Liver (tissue), 9 donors: Measurements from ENCODE around the gene NFE2L1. TPM values are rescaled to one million over a fixed set of nuclear protein-coding genes. Genes with fewer than 3 reads are reported as not detected.

Source experiments
- DNase-seq: peaks from one replicate; pipeline ENCODE4 v3.0.0-alpha.2; 2017; ENCODE audit warnings: low spot score
- H3K27ac ChIP-seq, 2 donors: one replicate each; pipeline ENCODE4 v1.7.0; 2013; ENCODE audit warnings: inconsistent platforms in 2 of 2, low read length in 2 of 2, control low read depth in 1 of 2, low read depth in 1 of 2, mild to moderate bottlenecking in 1 of 2
- H3K27me3 ChIP-seq, 4 donors: one replicate each; pipeline versions ENCODE4 v1.6.1 to v1.7.0; 2013; ENCODE audit warnings: low read length in 3 of 4, inconsistent platforms in 1 of 4, mild to moderate bottlenecking in 1 of 4, moderate library complexity in 1 of 4; ENCODE audit not compliant: control insufficient read depth in 4 of 4, insufficient read depth in 4 of 4
- H3K36me3 ChIP-seq, 4 donors: one replicate each; pipeline versions ENCODE4 v1.6.1 to v1.7.0; 2013; ENCODE audit warnings: low read length in 3 of 4, mild to moderate bottlenecking in 3 of 4, low read depth in 1 of 4, moderate library complexity in 1 of 4; ENCODE audit not compliant: control insufficient read depth in 4 of 4, insufficient read depth in 3 of 4
- H3K4me1 ChIP-seq, 4 donors: one replicate each; pipeline versions ENCODE4 v1.6.1 to v1.7.0; 2013; ENCODE audit warnings: low read length in 3 of 4, mild to moderate bottlenecking in 3 of 4, moderate library complexity in 1 of 4; ENCODE audit not compliant: control insufficient read depth in 4 of 4, insufficient read depth in 4 of 4
- H3K4me3 ChIP-seq, 3 donors: one replicate each; pipeline versions ENCODE4 v1.6.1 to v1.7.0; 2013; ENCODE audit warnings: low read length in 3 of 3, control low read depth in 1 of 3, low read depth in 1 of 3, mild to moderate bottlenecking in 1 of 3
- H3K9ac ChIP-seq, 2 donors: one replicate each; pipeline ENCODE4 v1.7.0; 2013; ENCODE audit warnings: low read length in 2 of 2, mild to moderate bottlenecking in 2 of 2, moderate library complexity in 2 of 2, control low read depth in 1 of 2, low read depth in 1 of 2
- H3K9me3 ChIP-seq, 4 donors: one replicate each; pipeline versions ENCODE4 v1.6.1 to v1.7.0; 2013; ENCODE audit warnings: low read length in 3 of 4; ENCODE audit not compliant: control insufficient read depth in 4 of 4
- EGR1 ChIP-seq, 2 donors: IDR thresholded peaks; 2 replicates each; pipeline ENCODE4 v1.6.1; 2016 to 2018; ENCODE audit warnings: antibody characterized with exemption in 2 of 2, low read depth in 2 of 2
- FOXA1 ChIP-seq: IDR thresholded peaks from 2 replicates; pipeline ENCODE4 v1.6.1; 2016; ENCODE audit warnings: antibody characterized with exemption
- FOXA2 ChIP-seq: IDR thresholded peaks from 2 replicates; pipeline ENCODE4 v1.6.1; 2016; ENCODE audit warnings: antibody characterized with exemption
- GABPA ChIP-seq, 2 donors: IDR thresholded peaks in 1 of 2; conservative IDR thresholded peaks in 1 of 2; 2 replicates each; pipeline ENCODE4 v1.6.1; 2016; ENCODE audit warnings: antibody characterized with exemption in 2 of 2, mild to moderate bottlenecking in 1 of 2, moderate library complexity in 1 of 2
- HNF4A ChIP-seq, 2 donors: conservative IDR thresholded peaks; 2 replicates each; pipeline ENCODE4 v1.6.1; 2016; ENCODE audit warnings: antibody characterized with exemption in 2 of 2, mild to moderate bottlenecking in 2 of 2
- HNF4G ChIP-seq: IDR thresholded peaks from 2 replicates; pipeline ENCODE4 v1.6.1; 2016; ENCODE audit warnings: antibody characterized with exemption
- JUND ChIP-seq, 2 donors: IDR thresholded peaks; 2 replicates each; pipeline ENCODE4 v1.6.1; 2016; ENCODE audit warnings: antibody characterized with exemption in 2 of 2
- NR2F2 ChIP-seq: IDR thresholded peaks from 2 replicates; pipeline ENCODE4 v1.6.1; 2016; ENCODE audit warnings: antibody characterized with exemption
- RAD21 ChIP-seq, 2 donors: IDR thresholded peaks; 2 replicates each; pipeline ENCODE4 v1.6.1; 2016; ENCODE audit warnings: antibody characterized with exemption in 2 of 2, mild to moderate bottlenecking in 2 of 2
- RXRA ChIP-seq, 2 donors: IDR thresholded peaks; 2 replicates each; pipeline ENCODE4 v1.6.1; 2017 to 2018; ENCODE audit warnings: antibody characterized with exemption in 2 of 2, mild to moderate bottlenecking in 1 of 2
- SP1 ChIP-seq: IDR thresholded peaks from 2 replicates; pipeline ENCODE4 v1.6.1; 2018; ENCODE audit warnings: antibody characterized with exemption, mild to moderate bottlenecking
- TAF1 ChIP-seq: conservative IDR thresholded peaks from 2 replicates; pipeline ENCODE4 v1.6.1; 2016; ENCODE audit warnings: antibody characterized with exemption, mild to moderate bottlenecking
- YY1 ChIP-seq: IDR thresholded peaks from 2 replicates; pipeline ENCODE4 v1.6.1; 2016; ENCODE audit warnings: antibody characterized with exemption, mild to moderate bottlenecking
- WGBS: extraction: QIAGEN DNeasy Blood & Tissue Kit; methylation state at CpG from one replicate; pipeline ENCODE4 v1.1.7; 2013; 5-methylcytosine and 5-hydroxymethylcytosine counted together
- polyA plus RNA-seq, 2 donors: library from polyadenylated mRNA; stranded (reverse) in 1 of 2; unstranded in 1 of 2; fragments of 200-250 nt in 1 of 2; fragments of >200 nt in 1 of 2; fragmentation: Nextera tagmentation in 1 of 2; extraction: Ambion mirVana in 1 of 2; gene quantifications; one replicate each; pipeline versions ENCODE4 v1.2.1 to v1.2.3, GENCODE V29; 2013 to 2015
- total RNA-seq, 2 donors: library from RNA; depleted of rRNA; stranded (reverse); fragments of >200 nt; gene quantifications; one replicate each; pipeline ENCODE4 v1.2.3, GENCODE V29; 2014
- TF ChIP-seq, protein P1 (sequence below): IDR thresholded peaks from 2 replicates; pipeline ENCODE4 v1.6.1; 2016; ENCODE audit warnings: antibody characterized with exemption
- TF ChIP-seq, protein P2 (sequence below): fragments of 150-350 bp; IDR thresholded peaks from 2 replicates; pipeline ENCODE4 v1.5.1; 2017; ENCODE audit warnings: improper control_type of control experiment, low read depth, low read length; ENCODE audit not compliant: missing input control
- TF ChIP-seq, protein P3 (sequence below): IDR thresholded peaks from 2 replicates; pipeline ENCODE4 v1.6.1; 2016; ENCODE audit warnings: antibody characterized with exemption
- TF ChIP-seq, protein P4 (sequence below): IDR thresholded peaks from 2 replicates; pipeline ENCODE4 v1.6.1; 2016; ENCODE audit warnings: antibody characterized with exemption, mild to moderate bottlenecking
- TF ChIP-seq, protein P5 (sequence below): IDR thresholded peaks from 2 replicates; pipeline ENCODE4 v1.6.1; 2016; ENCODE audit warnings: antibody characterized with exemption
- donor health status: healthy.
- donor health status: healthy.
- donor health status: healthy.
- donor health status: healthy.
- donor health status: healthy.

NFE2L1 gene
- total and polyA plus RNA-seq, 4 donors = 14.3 to 79.5 (median 57.6) TPM

DNA sequence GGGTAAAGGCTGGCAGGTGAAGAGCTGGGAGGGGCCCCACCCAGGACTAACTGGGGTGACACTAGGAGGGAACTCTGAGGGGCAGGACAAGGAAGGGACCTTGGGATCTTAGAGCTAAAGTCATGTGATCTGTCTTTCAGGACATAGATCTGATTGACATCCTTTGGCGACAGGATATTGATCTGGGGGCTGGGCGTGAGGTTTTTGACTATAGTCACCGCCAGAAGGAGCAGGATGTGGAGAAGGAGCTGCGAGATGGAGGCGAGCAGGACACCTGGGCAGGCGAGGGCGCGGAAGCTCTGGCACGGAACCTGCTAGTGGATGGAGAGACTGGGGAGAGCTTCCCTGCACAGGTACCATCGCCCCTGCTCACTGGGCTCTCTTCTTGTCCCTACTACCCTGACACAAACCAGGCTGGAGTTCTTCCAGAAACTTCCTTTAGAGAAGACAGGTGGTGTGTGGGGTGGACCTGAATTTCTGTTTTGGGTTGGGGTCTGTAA is 8.1 kb downstream of the NFE2L1 start (continued):
- TF ChIP-seq, protein P1, sequence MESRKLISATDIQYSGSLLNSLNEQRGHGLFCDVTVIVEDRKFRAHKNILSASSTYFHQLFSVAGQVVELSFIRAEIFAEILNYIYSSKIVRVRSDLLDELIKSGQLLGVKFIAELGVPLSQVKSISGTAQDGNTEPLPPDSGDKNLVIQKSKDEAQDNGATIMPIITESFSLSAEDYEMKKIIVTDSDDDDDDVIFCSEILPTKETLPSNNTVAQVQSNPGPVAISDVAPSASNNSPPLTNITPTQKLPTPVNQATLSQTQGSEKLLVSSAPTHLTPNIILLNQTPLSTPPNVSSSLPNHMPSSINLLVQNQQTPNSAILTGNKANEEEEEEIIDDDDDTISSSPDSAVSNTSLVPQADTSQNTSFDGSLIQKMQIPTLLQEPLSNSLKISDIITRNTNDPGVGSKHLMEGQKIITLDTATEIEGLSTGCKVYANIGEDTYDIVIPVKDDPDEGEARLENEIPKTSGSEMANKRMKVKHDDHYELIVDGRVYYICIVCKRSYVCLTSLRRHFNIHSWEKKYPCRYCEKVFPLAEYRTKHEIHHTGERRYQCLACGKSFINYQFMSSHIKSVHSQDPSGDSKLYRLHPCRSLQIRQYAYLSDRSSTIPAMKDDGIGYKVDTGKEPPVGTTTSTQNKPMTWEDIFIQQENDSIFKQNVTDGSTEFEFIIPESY = no peak
- TF ChIP-seq, protein P2, sequence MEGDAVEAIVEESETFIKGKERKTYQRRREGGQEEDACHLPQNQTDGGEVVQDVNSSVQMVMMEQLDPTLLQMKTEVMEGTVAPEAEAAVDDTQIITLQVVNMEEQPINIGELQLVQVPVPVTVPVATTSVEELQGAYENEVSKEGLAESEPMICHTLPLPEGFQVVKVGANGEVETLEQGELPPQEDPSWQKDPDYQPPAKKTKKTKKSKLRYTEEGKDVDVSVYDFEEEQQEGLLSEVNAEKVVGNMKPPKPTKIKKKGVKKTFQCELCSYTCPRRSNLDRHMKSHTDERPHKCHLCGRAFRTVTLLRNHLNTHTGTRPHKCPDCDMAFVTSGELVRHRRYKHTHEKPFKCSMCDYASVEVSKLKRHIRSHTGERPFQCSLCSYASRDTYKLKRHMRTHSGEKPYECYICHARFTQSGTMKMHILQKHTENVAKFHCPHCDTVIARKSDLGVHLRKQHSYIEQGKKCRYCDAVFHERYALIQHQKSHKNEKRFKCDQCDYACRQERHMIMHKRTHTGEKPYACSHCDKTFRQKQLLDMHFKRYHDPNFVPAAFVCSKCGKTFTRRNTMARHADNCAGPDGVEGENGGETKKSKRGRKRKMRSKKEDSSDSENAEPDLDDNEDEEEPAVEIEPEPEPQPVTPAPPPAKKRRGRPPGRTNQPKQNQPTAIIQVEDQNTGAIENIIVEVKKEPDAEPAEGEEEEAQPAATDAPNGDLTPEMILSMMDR = no peak
- no peak for TF ChIP-seq YY1

DNA sequence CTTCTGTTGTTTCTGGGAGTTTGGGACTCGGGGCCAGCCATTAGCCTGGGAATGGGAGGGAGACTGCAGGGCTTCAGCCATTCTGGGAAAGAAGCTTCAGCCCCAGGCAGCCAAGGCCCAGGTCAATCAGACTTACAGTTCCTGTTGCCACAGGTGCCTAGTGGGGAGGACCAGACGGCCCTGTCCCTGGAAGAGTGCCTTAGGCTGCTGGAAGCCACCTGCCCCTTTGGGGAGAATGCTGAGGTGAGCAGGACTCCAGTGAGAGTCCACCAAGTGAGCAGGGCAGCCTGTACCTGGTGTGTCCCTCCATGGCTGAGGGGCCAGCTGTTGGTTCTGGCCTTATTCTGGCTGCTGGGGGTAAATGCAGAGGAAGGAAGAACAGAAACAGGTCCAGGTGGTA is 8.7 kb downstream of the NFE2L1 start:
- 79% methylated on average over 2 of the region's 2 CpGs for whole genome bisulfite sequencing
- Histone ChIP-seq H3K4me3 (no peak overlapping the region), H3K27ac (no peak overlapping the region), H3K9me3 (no peaks in the 10 kb centered on the region), H3K4me1 (peaks cover 30 to 60% (median 43%) of the 10 kb centered on the region in 4 donors), H3K9ac (no peak overlapping the region), H3K27me3 (no peaks in the 10 kb centered on the region), H3K36me3 (peaks cover 12 to 47% (median 42%) of the 10 kb centered on the region in 4 donors)
- DNase-seq = no peak
- TF ChIP-seq TAF1 = no peak
- TF ChIP-seq NR2F2 = no peak
- TF ChIP-seq, protein P3, sequence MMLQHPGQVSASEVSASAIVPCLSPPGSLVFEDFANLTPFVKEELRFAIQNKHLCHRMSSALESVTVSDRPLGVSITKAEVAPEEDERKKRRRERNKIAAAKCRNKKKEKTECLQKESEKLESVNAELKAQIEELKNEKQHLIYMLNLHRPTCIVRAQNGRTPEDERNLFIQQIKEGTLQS = no peak
- TF ChIP-seq SP1 = no peak
- TF ChIP-seq GABPA (IDR thresholded peaks at IDR 0.05 in 1 of 2, conservative IDR thresholded peaks at IDR 0.05 in 1 of 2) = no peak
- TF ChIP-seq RAD21 (IDR thresholded peaks at IDR 0.05) = no peak
- TF ChIP-seq, protein P4, sequence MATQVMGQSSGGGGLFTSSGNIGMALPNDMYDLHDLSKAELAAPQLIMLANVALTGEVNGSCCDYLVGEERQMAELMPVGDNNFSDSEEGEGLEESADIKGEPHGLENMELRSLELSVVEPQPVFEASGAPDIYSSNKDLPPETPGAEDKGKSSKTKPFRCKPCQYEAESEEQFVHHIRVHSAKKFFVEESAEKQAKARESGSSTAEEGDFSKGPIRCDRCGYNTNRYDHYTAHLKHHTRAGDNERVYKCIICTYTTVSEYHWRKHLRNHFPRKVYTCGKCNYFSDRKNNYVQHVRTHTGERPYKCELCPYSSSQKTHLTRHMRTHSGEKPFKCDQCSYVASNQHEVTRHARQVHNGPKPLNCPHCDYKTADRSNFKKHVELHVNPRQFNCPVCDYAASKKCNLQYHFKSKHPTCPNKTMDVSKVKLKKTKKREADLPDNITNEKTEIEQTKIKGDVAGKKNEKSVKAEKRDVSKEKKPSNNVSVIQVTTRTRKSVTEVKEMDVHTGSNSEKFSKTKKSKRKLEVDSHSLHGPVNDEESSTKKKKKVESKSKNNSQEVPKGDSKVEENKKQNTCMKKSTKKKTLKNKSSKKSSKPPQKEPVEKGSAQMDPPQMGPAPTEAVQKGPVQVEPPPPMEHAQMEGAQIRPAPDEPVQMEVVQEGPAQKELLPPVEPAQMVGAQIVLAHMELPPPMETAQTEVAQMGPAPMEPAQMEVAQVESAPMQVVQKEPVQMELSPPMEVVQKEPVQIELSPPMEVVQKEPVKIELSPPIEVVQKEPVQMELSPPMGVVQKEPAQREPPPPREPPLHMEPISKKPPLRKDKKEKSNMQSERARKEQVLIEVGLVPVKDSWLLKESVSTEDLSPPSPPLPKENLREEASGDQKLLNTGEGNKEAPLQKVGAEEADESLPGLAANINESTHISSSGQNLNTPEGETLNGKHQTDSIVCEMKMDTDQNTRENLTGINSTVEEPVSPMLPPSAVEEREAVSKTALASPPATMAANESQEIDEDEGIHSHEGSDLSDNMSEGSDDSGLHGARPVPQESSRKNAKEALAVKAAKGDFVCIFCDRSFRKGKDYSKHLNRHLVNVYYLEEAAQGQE = no peak
- TF ChIP-seq JUND (IDR thresholded peaks at IDR 0.05) = no peak
- TF ChIP-seq, protein P1 = no peak
- TF ChIP-seq HNF4G = no peak
- TF ChIP-seq FOXA2 = no peak
- TF ChIP-seq, protein P2 = no peak
- no peak for TF ChIP-seq HNF4A (conservative IDR thresholded peaks at IDR 0.05)
- no peak for TF ChIP-seq YY1
- TF ChIP-seq RXRA (IDR thresholded peaks at IDR 0.05) = no peak
- TF ChIP-seq EGR1 (IDR thresholded peaks at IDR 0.05; ENCODE audit: low read depth in 2 of 2) = no peak
- no peak for TF ChIP-seq FOXA1
- TF ChIP-seq, protein P5, sequence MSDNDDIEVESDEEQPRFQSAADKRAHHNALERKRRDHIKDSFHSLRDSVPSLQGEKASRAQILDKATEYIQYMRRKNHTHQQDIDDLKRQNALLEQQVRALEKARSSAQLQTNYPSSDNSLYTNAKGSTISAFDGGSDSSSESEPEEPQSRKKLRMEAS = no peak
